Activated gamma-delta T cell treated with anti-CD3 and anti-CD28 coated beads, Interleukin-2, amount 50 U/mL, for 16 hours (primary cell): ENCODE measurements around the gene MAP3K4.
"Not testable (repeated sequence)": the region's sequence is repeated elsewhere in the genome, so short reads cannot be mapped to it uniquely, and the experiment has no call there.

ENCODE experiments used
- DNase-seq: peaks from one replicate; pipeline ENCODE4 v3.0.0-alpha.2; 2020; ENCODE audit warnings: low read depth

The MAP3K4 gene

GRCh38 chr6:161088676-161089328, 97.2 kb downstream of the MAP3K4 start:
- no peak for DNase-seq

- no peak for DNase-seq
Observed at GRCh38 chr6:161091151-161091550, 99.6 kb downstream of the MAP3K4 start.

- DNase-seq = no peak
Observed at GRCh38 chr6:161091972-161092701, 100.6 kb downstream of the MAP3K4 start.

GRCh38 chr6:161094955-161095354, 103.4 kb downstream of the MAP3K4 start:
- no peak for DNase-seq

GRCh38 chr6:161095916-161096315, 104.3 kb downstream of the MAP3K4 start:
- DNase-seq = no peak

- DNase-seq = no peak
Observed at GRCh38 chr6:161100072-161100471, 108.5 kb downstream of the MAP3K4 start.

GRCh38 chr6:161101517-161101916, 109.9 kb downstream of the MAP3K4 start:
- DNase-seq = no peak

- DNase-seq = no peak
Observed at GRCh38 chr6:161103475-161103874, 111.9 kb downstream of the MAP3K4 start.

- DNase-seq = no peak
Observed at GRCh38 chr6:161104966-161105365, 113.4 kb downstream of the MAP3K4 start.

- no peak for DNase-seq
Observed at GRCh38 chr6:161105408-161105807, 113.8 kb downstream of the MAP3K4 start.

GRCh38 chr6:161107779-161108730, 116.5 kb downstream of the MAP3K4 start:
- no peak for DNase-seq

GRCh38 chr6:161108916-161109315, 117.3 kb downstream of the MAP3K4 start:
- DNase-seq = no peak

- DNase-seq = no peak
Observed at GRCh38 chr6:161109366-161109765, 117.8 kb downstream of the MAP3K4 start.

GRCh38 chr6:161110028-161110779, 118.6 kb downstream of the MAP3K4 start:
- DNase-seq = no peak

- no peak for DNase-seq
Observed at GRCh38 chr6:161111261-161111660, 119.7 kb downstream of the MAP3K4 start.

- no peak for DNase-seq
Observed at GRCh38 chr6:161115468-161115867, 123.9 kb downstream of the MAP3K4 start.

GRCh38 chr6:161116554-161116953, 125.0 kb downstream of the MAP3K4 start:
- DNase-seq = no peak

GRCh38 chr6:161117308-161117707, 125.7 kb downstream of the MAP3K4 start:
- no peak for DNase-seq

- no peak for DNase-seq
Observed at GRCh38 chr6:161117942-161118341, 126.4 kb downstream of the MAP3K4 start.

GRCh38 chr6:161123319-161123718, 131.8 kb downstream of the MAP3K4 start:
- DNase-seq = not testable (repeated sequence)

GRCh38 chr6:161125591-161125990, 134.0 kb downstream of the MAP3K4 start:
- no peak for DNase-seq
